GM21447 (cell line): ENCODE measurements around the gene SPAG9.
A peak's percentile ranks its signal among the peaks of the same experiment; 100 is the strongest.

Experiments
- ATAC-seq: cut with Tn5 transposase; IDR thresholded peaks from one replicate; pipeline ENCODE4 v1.9.1; 2021; ENCODE audit not compliant: unreplicated experiment

The SPAG9 gene

DNA sequence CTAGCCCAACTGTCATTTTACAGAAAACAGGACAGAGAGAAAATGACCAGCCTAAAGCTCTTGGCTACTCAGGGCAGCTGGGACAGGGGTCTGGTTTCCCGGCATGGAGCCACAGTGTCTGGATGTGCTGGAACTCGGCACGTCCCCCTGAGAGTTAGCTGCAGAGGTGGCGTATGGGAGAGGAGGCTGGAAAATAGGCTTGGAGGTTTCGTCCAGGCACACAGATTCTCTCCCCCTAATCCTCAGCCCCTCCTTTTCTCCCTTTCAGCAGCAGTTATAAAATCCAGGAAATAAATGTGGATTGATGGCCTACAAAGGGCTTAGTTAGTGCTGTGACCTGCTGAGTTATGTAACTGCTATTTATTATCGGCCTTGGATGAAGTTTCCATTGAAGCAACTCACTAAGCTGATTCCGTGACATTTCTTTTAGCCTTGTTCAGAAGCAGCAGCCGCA lies 165.0 kb downstream of the SPAG9 start:
- no peak for ATAC-seq

GRCh38 chr17:50955160-50955559 lies 165.5 kb downstream of the SPAG9 start:
- no peak for ATAC-seq

- no peak for ATAC-seq
Measured at GRCh38 chr17:50954641-50955121, 166.0 kb downstream of the SPAG9 start.

GRCh38 chr17:50953831-50954601 lies 166.7 kb downstream of the SPAG9 start:
- no peak for ATAC-seq

DNA sequence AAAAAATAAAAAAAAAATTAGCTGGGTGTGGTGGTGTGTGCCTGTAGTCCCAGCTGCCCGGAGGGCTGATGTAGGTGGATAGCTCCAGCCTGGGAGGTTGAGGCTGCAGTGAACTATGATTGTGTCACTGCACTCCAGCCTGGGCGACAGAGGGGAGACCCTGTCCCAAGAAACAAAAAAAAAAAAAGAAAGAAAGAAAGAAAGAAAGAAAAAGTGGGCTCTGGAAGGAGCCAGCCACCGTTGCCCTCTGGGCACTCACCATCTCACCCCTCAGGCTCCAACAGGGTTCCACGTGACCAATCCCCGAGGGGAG lies 167.2 kb downstream of the SPAG9 start:
- no peak for ATAC-seq

GRCh38 chr17:50952889-50953288 lies 167.8 kb downstream of the SPAG9 start:
- no peak for ATAC-seq

GRCh38 chr17:50952013-50952412 lies 168.7 kb downstream of the SPAG9 start:
- no peak for ATAC-seq

DNA sequence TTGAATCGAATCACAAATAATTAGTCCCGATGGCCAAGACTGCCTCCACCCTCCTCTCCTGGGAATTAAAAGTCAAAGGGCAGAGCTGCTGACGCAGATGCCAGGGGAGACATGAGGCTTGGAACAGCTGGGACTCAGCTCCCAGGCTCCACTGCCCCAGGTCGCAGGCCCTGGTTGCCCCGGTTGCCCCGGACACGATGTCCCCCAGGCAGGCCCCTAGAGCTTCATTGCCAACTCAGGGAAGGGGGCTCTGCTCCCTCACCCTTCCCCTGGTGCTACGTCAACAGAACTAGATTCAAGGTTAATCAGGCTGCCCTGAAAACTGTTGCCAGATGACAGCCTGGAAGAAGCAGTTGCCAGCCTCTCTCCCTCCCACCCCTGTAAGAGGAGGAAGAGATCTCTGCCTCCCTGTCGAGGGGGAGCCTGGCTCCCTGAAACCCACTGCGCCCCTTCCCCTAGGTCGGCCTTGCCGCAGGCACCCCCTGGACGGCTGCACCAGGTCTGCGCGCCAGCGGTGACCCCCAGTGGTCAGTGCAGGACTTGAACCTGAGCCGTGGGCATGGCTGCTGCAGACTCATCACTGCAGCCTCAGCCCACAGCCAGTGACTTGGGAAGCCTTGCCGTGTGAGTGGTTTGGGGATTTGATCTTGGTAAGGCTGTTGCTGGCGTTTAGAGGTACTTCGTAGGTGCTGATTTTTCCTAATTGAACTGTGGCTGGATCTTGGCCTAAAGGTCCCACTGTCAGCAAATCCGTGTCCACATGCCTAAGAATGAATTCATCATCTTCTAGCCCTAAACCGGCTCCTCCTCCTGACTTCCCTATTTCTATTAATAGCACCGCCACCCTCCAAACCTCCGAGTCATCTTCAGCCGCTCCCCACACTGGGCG lies 170.4 kb downstream of the SPAG9 start:
- ATAC-seq, result no peak

DNA sequence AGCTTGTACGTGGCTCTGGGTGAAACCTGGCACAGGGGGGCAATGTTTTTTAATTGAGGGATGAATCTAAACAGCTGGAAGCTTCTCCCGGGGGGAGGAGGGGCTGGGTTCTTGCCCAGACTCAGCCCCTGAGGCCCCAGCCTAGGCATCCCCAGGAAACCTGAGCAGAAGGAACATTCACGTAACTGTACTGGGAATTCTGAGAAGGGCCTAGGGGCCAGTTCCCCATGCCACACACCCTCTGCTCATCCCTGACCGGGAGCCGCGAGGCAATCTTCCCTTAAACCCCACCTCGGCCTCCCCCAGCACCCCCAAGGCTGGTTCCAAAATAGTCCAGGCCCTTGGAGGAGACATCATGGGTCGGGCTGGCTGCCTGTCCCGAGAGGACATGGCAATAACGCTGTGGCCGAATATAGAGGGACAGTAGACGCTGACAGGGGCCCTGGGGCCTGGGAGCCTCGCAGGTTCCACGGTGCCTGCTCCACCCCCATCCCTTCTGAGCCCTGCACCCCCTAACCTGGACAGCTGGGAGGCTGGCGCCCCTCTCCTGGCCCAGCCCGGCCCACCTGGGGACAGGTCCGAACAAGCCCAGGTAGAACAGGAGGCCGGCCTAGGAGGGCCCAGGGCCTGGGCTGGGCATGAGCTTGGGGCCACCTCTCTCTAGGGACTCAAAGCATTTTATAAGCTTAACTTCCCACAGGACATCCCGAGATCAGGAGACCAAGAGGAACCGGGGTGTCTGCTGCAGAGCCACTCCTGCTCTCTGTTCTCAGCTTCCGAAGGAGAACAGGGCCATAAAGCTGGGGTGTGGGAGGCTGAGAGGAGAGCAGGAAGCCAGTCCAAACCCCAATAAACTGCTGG lies 171.3 kb downstream of the SPAG9 start:
- ATAC-seq, result no peak

- no peak for ATAC-seq
Measured at GRCh38 chr17:50948711-50949110, 172.0 kb downstream of the SPAG9 start.

- ATAC-seq, result no peak
Measured at GRCh38 chr17:50947782-50948543, 172.7 kb downstream of the SPAG9 start.

- no peak for ATAC-seq
Measured at GRCh38 chr17:50946891-50947781, 173.5 kb downstream of the SPAG9 start.

- no peak for ATAC-seq
Measured at GRCh38 chr17:50946223-50946890, 174.3 kb downstream of the SPAG9 start.

- no peak for ATAC-seq
Measured at GRCh38 chr17:50945779-50946222, 174.9 kb downstream of the SPAG9 start.

GRCh38 chr17:50944902-50945720 lies 175.6 kb downstream of the SPAG9 start:
- no peak for ATAC-seq

- peak; percentile 58 for ATAC-seq
Measured at GRCh38 chr17:50944054-50944901, 176.4 kb downstream of the SPAG9 start.

GRCh38 chr17:50943575-50943933 lies 177.1 kb downstream of the SPAG9 start:
- no peak for ATAC-seq
